ENCODE data around the gene DLG5. TPM values are rescaled to one million over a fixed set of nuclear protein-coding genes. Genes with fewer than 3 reads are reported as not detected.

The DLG5 gene
- total and polyA plus RNA-seq, 9 of the 15 experiments (the other 6 are each of a cell fraction or from before 2014, with no cell fraction given) = 1.4 to 26.8 (median 11.2) TPM

- no peak for ATAC-seq
- WGBS (ENCODE audit: insufficient coverage, low coverage, missing lambda C conversion rate) = 84% methylated on average over 8 of the region's 8 CpGs
Measured at GRCh38 chr10:77840636-77841035, 85.9 kb downstream of the DLG5 start.

More at GRCh38 chr10:77840636-77841035, 85.9 kb downstream of the DLG5 start:
- DNase-seq (ENCODE audit: extremely low read depth in 1 of 4, low spot score in 3 of 4) (no peak), FAIRE-seq (no peak)
- Histone ChIP-seq H3K27me3 (ENCODE audit: control insufficient read depth in 2 of 2, insufficient read depth in 2 of 2, low read length in 2 of 2) (no peaks in the 10 kb centered on the region), H3K4me1 (replicated peaks in 1 of 2; ENCODE audit: control insufficient read depth in 2 of 2, insufficient read depth in 2 of 2, low read length in 2 of 2) (peaks cover 20 to 22% of the 10 kb centered on the region in 2 experiments), H3K4me2 (ENCODE audit: insufficient read depth, low read length) (no peak overlapping the region), H3K9me1 (ENCODE audit: control insufficient read depth, insufficient read depth, low read length) (peaks cover 3% of the 10 kb centered on the region), H2AFZ (ENCODE audit: low read depth, low read length) (no peak overlapping the region), H3K4me3 (no peak overlapping the region), H3K9ac (ENCODE audit: insufficient read depth in 1 of 2, low read depth in 2 of 2, low read length in 2 of 2) (no peak overlapping the region), H3K79me2 (ENCODE audit: control insufficient read depth, insufficient read depth, low read length) (no peaks in the 10 kb centered on the region; the same call in 2 of the 3 replicates), H4K20me1 (replicated peaks; ENCODE audit: control insufficient read depth, insufficient read depth, low read length) (no peaks in the 10 kb centered on the region), H3K9me3 (replicated peaks; ENCODE audit: control insufficient read depth, insufficient read depth, low read depth, low read length) (no peaks in the 10 kb centered on the region), H3K27ac (ENCODE audit: extremely low read depth, low read depth, low read length) (no peak overlapping the region), H3K36me3 (ENCODE audit: control insufficient read depth, insufficient read depth, low read length) (peaks cover 53% of the 10 kb centered on the region)
- no TSS peak for BruUV-seq (replicated peaks)
- POLR2A ChIA-PET = interaction anchor here (1.1 kb wide), 1 partner anchor 69 kb away, joined by 5 read pairs; no protein-coding TSS in a partner anchor
- in situ Hi-C loops (cut with MboI) = no loop called here
- TF ChIP-seq ZNF740 (CRISPR knock-in tag; IDR thresholded peaks at IDR 0.05) (no peak), ZNF740 (tag; IDR thresholded peaks at IDR 0.05) (no peak), TAF15 (IDR thresholded peaks at IDR 0.05; ENCODE audit: low read depth, low read length) (no peak), MTA2 (IDR thresholded peaks at IDR 0.05; ENCODE audit: low read depth) (no peak), ZNF785 (CRISPR knock-in tag; IDR thresholded peaks at IDR 0.05) (no peak), MEIS2 (IDR thresholded peaks at IDR 0.05; ENCODE audit: partially characterized antibody) (no peak), POLR2G (IDR thresholded peaks at IDR 0.05; ENCODE audit: low read depth, low read length) (no peak), MBD2 (IDR thresholded peaks at IDR 0.05; ENCODE audit: borderline replicate concordance, low read depth) (no peak), ZBTB33 (CRISPR knock-in tag; IDR thresholded peaks at IDR 0.05) (no peak), HINFP (tag; conservative IDR thresholded peaks at IDR 0.05; ENCODE audit: low read depth) (no peak), DEAF1 (CRISPR knock-in tag; IDR thresholded peaks at IDR 0.05) (no peak), TCF7 (IDR thresholded peaks at IDR 0.05; ENCODE audit: borderline replicate concordance) (no peak), KLF13 (tag; IDR thresholded peaks at IDR 0.05; ENCODE audit: borderline replicate concordance, low read depth) (no peak), ZNF324 (CRISPR knock-in tag; IDR thresholded peaks at IDR 0.05) (no peak), SMAD3 (CRISPR knock-in tag; conservative IDR thresholded peaks at IDR 0.05) (no peak), EP400 (IDR thresholded peaks at IDR 0.05) (no peak), NCOR1 (IDR thresholded peaks at IDR 0.05) (no peak), HDGF (IDR thresholded peaks at IDR 0.05) (no peak), KLF10 (CRISPR knock-in tag; IDR thresholded peaks at IDR 0.05) (no peak), ZNF224 (CRISPR knock-in tag; IDR thresholded peaks at IDR 0.05) (no peak)
- CTCF ChIA-PET (ENCODE audit: low intra/inter-chr PET ratio) = no interaction called here
- intact Hi-C loops (cut with micrococcal nuclease) = no loop called here
